Mucosa of descending colon (tissue), 3 donors: Measurements from ENCODE around the gene PIAS1. TPM values are rescaled to one million over a fixed set of nuclear protein-coding genes. Genes with fewer than 3 reads are reported as not detected.
A peak's percentile ranks its signal among the peaks of the same experiment; 100 is the strongest.

Source experiments
- ATAC-seq: fragments of 200-7000 bp; cut with Tn5 transposase; one replicate; pipeline ENCODE4 v1.9.1; 2020; ENCODE audit warnings: mild to moderate bottlenecking, moderate library complexity
- DNase-seq, 3 donors: peaks; one replicate each; pipeline ENCODE4 v3.0.0-alpha.2; 2020
- H3K36me3 ChIP-seq: fragments of 200-600 bp; one replicate; pipeline ENCODE4 v1.8.0; 2021; ENCODE audit warnings: low read depth, mild to moderate bottlenecking
- H3K4me1 ChIP-seq: fragments of 200-600 bp; one replicate; pipeline ENCODE4 v1.8.0; 2021; ENCODE audit warnings: low read depth, mild to moderate bottlenecking
- H3K4me3 ChIP-seq: fragments of 200-600 bp; one replicate; pipeline ENCODE4 v1.8.0; 2021; ENCODE audit warnings: mild to moderate bottlenecking
- H3K9me3 ChIP-seq: fragments of 200-600 bp; one replicate; pipeline ENCODE4 v1.8.0; 2021; ENCODE audit warnings: mild to moderate bottlenecking
- intact Hi-C, 2 donors: fragments of 100-400 bp; cut with DNase I in 1 of 2; cut with micrococcal nuclease in 1 of 2; formaldehyde crosslinking; loops; one replicate each; pipeline versions ENCODE4 v1.11.0 to v1.11.1; 2022; cut with DNase I, micrococcal nuclease
- total RNA-seq, 3 donors: library from RNA; stranded (reverse); fragmentation: NEBNext Ultra II Directional in 2 of 3; extraction: Animal tissue kit (Norgen Biotek cat#: 25700) in 2 of 3; gene quantifications; one replicate each; pipeline versions ENCODE4 v1.2.1 to v1.2.4, GENCODE V29; 2021 to 2023
- TF ChIP-seq, protein P1 (sequence below): fragments of 200-600 bp; IDR thresholded peaks from one replicate; pipeline ENCODE4 v1.8.0; 2022; ENCODE audit warnings: antibody characterized with exemption, mild to moderate bottlenecking
- donor health status: DM: no; HTN: no; CAD: no; lungs with moderate emphysema.
- donor health status: DM: no; HTN: no; CAD: no.
- donor health status: DM: no; HTN: yes; CAD: no.

Gene PIAS1
- total RNA-seq, 3 donors from 2014 or later, result 35.4 to 59.3 (median 37.7) TPM

DNA sequence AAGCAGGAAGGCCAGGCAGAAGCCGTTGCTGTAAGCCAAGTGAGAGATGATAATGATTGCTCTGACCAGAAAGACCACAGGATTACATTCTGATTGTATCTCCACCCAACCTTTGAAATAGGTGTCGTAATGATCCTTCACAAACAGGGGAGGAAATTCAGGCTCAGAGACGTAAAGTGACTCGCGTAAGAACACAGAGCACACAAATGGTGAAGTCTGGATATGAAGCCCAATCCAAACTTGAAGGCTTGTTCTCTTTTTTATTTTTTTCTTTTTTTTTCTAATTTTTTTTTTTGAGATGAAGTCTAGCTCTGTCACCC lies 25.3 kb upstream of the PIAS1 start:
- H3K9me3 ChIP-seq, result no peaks in the 10 kb centered on the region
- TF ChIP-seq, protein P1, sequence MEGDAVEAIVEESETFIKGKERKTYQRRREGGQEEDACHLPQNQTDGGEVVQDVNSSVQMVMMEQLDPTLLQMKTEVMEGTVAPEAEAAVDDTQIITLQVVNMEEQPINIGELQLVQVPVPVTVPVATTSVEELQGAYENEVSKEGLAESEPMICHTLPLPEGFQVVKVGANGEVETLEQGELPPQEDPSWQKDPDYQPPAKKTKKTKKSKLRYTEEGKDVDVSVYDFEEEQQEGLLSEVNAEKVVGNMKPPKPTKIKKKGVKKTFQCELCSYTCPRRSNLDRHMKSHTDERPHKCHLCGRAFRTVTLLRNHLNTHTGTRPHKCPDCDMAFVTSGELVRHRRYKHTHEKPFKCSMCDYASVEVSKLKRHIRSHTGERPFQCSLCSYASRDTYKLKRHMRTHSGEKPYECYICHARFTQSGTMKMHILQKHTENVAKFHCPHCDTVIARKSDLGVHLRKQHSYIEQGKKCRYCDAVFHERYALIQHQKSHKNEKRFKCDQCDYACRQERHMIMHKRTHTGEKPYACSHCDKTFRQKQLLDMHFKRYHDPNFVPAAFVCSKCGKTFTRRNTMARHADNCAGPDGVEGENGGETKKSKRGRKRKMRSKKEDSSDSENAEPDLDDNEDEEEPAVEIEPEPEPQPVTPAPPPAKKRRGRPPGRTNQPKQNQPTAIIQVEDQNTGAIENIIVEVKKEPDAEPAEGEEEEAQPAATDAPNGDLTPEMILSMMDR, result no peak
- intact Hi-C loops, result no loop called here
- no peak for ATAC-seq
- no peak overlapping the region for H3K4me3 ChIP-seq
- no peaks in the 10 kb centered on the region for H3K4me1 ChIP-seq
- no peak for DNase-seq
- H3K36me3 ChIP-seq, result no peaks in the 10 kb centered on the region

DNA sequence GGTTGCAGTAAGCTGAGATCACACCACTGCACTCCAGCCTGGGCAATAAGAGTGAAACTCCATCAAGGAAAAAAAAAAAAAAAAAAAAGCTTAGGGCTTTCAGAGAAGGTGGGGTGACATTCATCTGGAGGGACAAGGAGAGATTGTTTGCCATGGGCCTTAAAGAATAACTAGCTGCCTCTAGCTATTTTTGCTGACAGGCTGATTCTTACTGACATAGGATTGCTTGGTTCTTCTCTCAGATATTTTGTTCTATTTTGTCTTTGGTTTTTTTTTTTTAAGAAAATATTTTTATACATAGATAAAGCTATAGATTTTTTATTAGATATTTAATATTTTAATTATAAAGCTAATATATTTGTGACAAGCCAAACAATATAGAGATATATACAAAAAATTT lies 24.2 kb upstream of the PIAS1 start:
- no peak overlapping the region for H3K4me3 ChIP-seq
- H3K36me3 ChIP-seq, result no peaks in the 10 kb centered on the region
- DNase-seq (no peak), ATAC-seq (no peak)
- no peaks in the 10 kb centered on the region for H3K9me3 ChIP-seq
- TF ChIP-seq, protein P1, result no peak
- intact Hi-C loops, result no loop called here
- H3K4me1 ChIP-seq, result no peaks in the 10 kb centered on the region

DNA sequence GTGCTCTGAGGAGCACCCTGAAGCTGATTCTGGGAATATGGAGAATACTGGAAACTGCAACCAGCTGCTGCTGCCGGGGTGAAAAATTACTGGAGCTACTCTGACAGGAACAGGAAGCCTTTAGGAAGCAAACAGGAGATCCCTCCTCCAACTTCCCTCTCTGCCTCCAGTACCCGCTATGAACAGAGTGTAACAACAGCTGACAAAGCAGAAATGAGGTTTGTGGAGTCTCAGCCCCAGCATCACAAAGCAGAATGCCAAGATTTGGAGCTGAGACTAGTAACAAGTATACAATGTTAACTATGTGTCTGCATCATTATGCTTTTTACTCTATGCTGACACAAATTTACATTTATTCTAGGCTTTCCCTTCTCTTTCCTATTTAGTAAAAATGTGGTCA lies 22.7 kb upstream of the PIAS1 start:
- TF ChIP-seq, protein P1, result no peak
- Histone ChIP-seq H3K9me3 (no peaks in the 10 kb centered on the region), H3K4me1 (no peaks in the 10 kb centered on the region), H3K4me3 (no peak overlapping the region), H3K36me3 (no peaks in the 10 kb centered on the region)
- intact Hi-C loops, result no loop called here
- ATAC-seq (peak; percentile 26), DNase-seq (no peak)

DNA sequence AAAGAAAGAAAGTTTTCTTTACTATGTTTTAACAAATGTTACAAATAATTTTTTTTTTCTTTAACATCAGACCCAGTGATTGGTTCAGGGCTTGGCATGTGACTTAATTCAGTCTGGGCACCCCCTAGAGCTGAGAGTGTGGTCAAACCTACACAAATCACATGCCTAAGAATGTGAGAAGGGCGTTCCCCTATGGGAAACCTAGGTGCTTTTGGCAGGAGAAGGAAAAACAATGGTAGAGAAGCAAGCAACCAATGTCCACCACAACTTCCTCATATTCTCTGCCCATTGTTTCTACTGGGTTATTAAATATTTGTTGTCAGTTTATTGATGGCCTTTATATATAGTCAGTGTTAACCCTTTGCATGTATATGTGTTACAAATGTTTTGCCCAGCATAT lies 21.4 kb upstream of the PIAS1 start:
- Histone ChIP-seq H3K4me1 (no peaks in the 10 kb centered on the region), H3K36me3 (no peaks in the 10 kb centered on the region), H3K9me3 (no peaks in the 10 kb centered on the region), H3K4me3 (no peak overlapping the region)
- ATAC-seq (no peak), DNase-seq (no peak)
- TF ChIP-seq, protein P1, result no peak
- intact Hi-C loops, result no loop called here

DNA sequence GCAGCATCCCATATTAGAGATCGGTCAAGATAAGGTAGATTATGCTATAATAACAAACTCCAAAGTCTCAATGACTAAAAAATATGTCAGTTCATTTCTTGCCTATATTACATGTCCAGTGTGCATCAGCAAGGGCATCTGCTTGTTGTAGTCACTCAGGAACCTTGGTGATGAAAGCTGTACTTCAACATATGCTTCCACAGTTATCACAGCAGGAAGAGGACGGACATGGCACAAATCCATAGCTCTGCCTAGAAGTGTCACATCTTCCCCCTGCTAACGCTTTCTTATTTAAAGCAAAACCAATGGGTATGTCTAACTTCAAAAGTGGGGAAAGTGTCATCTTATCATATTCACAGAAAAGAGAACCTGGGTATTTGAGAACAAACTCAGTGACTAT lies 20.0 kb upstream of the PIAS1 start:
- TF ChIP-seq, protein P1, result no peak
- no peaks in the 10 kb centered on the region for H3K36me3 ChIP-seq
- intact Hi-C loops, result no loop called here
- H3K9me3 ChIP-seq, result no peaks in the 10 kb centered on the region
- H3K4me1 ChIP-seq, result no peaks in the 10 kb centered on the region
- no peak for ATAC-seq
- DNase-seq, result no peak
- H3K4me3 ChIP-seq, result no peak overlapping the region

DNA sequence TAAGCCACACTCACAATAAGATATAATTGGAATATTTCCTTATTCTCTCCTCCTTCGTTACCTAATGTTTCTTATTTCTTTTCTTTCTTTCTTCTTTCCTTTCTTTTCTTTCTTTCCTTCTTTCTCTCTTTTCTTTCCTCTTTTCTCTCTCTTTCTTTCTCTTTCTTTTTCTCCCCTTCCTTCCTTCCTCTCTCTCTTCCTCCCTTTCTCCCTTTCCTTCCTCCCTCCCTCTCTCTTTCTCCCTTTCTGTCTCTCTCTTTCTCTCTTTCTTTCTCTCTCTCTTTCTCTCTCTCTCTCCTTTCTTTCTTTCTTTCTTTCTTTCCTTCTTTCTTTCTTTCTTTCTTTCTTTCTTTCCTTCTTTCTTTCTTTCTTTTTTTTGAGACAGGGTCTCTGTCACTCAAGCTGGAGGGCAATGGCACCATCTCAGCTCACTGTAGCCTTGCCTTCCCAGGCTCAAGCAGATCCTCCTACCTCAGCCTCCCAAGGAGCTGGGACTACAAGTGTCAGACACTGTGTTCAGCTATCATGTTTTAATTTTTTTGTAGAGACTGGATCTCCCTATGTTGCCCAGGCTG lies 19.3 kb upstream of the PIAS1 start:
- intact Hi-C loops, result no loop called here
- ATAC-seq, result no peak
- H3K36me3 ChIP-seq, result no peaks in the 10 kb centered on the region

More for the DNA sequence above, 19.3 kb upstream of the PIAS1 start:
- H3K9me3 ChIP-seq, result no peaks in the 10 kb centered on the region
- H3K4me1 ChIP-seq, result no peaks in the 10 kb centered on the region
- TF ChIP-seq, protein P1, result no peak
- DNase-seq, result no peak
- no peak overlapping the region for H3K4me3 ChIP-seq
